Measurements from ENCODE around the gene PDZD2.
"Not testable (repeated sequence)": the region's sequence is repeated elsewhere in the genome, so short reads cannot be mapped to it uniquely, and the experiment has no call there.

The PDZD2 gene

GRCh38 chr5:31698673-31699072 lies 59.7 kb downstream of the PDZD2 start:
- DNase-seq = no peak

- DNase-seq = no peak
These were observed 62.8 kb downstream of the PDZD2 start for GRCh38 chr5:31701642-31702299.

GRCh38 chr5:31702712-31703111 lies 63.8 kb downstream of the PDZD2 start:
- no peak for DNase-seq

DNA sequence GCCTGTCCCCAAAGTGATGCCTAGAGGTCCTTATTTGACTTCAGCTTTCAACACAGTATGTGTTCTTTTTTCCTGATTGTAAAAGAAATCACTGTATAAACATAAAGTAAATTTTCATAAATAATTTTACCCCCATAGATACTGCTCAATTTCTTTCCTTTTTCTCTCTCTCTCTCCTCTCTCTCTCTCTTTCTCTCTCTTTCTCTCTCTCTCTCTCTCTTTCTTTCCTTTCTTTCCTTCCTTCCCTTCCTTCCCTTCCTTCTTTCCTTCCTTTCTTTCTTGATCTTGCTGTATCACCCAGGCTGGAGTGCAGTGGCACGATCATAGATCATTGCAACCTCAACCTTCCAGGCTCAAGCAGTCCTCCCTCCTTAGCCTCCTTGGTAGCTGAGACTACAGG lies 64.8 kb downstream of the PDZD2 start:
- DNase-seq = no peak

DNA sequence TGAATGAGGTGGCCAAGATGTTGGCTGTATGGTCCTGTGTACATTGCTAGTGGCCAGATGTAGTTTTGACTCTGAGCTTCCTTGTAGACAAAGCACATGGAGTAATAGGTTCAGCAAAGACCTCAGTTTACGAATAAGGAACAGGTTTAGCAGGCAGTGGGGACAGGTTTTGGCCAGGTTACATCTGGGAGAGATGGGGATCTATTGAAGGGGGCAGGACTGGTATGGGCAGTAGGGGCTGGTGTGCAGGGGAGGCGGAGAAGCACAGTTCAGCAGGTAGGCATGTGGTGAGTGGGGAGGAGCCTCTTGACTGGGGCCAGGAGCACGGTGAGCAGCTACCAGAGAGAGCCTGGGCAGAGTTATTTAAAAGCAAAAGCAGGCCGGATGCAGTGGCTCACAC lies 67.3 kb downstream of the PDZD2 start:
- no peak for DNase-seq

DNA sequence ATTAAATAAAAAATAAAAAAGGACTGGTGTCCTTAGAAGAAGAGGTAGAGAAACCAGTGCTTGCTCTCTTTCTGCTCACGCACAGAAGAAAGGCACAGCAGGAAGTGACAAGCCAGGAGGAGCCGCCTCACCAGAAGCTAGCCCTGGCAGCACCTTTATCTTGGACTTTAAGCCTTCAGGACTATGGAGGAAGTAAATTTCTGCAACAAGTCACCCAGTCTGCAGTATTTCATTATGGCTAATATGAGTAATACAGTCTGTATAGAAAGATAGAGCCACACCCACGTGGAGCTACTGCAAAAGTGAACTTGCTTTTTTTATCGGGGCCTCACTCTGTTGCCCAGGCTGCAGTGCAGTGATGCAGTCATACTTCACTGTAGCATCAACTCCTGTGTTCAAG lies 68.4 kb downstream of the PDZD2 start:
- no peak for DNase-seq

GRCh38 chr5:31708089-31708488 lies 69.2 kb downstream of the PDZD2 start:
- DNase-seq = no peak

DNA sequence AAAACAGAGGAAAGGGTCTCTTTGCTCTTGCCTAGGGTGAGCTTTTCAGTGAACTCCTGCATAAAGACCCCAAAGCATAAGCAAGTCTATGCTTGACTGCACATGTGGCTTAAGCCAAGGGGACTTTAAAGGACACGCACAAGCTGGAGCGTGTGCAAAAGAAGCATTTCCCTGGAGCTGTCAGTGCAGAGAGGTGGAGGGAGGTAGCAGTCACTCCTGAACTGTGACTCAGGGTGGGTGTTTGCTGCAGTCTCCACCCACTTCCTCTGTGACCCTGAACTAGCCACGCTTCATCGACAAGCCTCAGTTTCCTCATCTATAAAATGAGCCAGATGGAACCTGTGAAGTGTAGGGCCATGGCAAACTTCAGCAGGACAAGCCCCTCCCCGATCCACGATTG lies 72.4 kb downstream of the PDZD2 start:
- no peak for DNase-seq

DNA sequence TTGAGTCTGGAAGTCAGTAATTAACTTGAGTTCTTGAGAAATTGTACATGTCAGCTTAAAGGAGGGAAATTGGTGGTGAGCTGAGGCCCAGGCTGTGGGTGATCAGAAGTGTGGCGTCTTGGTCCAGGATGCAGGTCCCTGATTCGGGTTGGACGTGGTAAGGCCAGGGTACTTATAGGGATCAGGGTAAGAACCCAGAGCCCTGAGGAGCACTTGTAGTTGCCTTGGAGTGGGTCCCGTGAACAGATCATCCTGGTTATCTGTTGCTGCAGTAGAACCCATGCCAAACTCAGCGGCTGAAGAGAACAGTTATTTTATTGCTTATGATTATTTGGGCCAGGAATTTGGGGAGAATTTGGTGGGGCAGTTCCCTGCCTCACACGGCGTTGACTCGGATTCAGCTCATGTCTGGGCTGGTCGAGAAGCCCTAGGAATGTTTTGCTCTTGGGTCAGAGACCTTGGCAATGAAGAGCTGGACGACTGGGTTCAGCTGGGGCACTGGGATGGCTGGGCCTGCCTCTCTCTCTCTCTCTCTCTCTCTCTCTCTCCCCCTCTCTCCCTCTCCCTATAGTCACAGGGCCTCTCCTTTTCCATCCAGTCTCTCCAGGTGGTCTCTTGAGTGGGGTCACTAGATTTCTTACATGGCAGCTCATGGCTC lies 73.1 kb downstream of the PDZD2 start:
- DNase-seq = no peak

DNA sequence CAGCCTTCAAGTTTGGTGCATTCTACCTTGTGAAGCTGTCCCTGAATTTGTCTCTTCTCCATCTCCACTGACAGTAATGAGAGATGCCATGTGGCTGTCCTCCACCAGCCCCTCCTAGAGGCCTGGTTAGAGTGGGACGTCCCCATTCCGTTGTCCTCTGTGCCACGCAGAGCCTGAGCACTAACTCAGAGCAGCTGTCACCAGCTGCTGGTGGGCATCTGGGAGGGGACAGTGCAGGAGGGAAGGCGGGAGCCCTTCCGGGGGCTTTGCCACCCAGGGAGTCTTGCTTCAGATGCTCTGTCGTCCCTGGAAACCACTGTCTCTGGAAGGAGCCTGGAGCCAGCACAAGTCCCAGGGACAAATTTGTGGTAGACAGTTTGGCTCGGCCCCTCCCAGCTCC lies 78.6 kb downstream of the PDZD2 start:
- no peak for DNase-seq

GRCh38 chr5:31720004-31720403 lies 81.1 kb downstream of the PDZD2 start:
- no peak for DNase-seq

DNA sequence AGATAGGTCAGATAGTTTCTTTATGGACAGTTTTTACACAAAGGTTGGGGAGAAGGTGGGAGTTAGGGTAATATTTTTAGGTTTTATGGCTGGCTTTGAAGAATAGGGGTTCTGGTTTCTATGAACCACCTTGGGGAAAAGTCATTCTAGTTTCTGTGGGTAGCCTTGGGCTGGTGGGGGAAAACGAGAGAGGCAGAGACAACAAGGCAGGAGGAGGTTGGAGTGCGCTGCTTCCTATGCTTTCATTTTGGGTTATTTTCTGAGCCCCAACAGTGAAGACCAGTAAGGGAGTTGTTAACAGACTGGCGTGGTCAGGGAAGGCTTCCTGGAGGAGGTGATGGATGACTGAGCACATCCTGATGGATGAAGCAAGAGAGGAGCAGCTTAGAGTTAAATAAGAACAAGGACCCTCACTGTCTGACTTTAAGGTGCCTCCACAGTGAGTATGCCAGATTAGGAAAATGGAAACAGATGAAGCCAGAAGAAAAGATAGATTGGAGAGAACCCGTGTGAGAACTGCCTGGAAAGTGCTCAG lies 81.9 kb downstream of the PDZD2 start:
- no peak for DNase-seq

DNA sequence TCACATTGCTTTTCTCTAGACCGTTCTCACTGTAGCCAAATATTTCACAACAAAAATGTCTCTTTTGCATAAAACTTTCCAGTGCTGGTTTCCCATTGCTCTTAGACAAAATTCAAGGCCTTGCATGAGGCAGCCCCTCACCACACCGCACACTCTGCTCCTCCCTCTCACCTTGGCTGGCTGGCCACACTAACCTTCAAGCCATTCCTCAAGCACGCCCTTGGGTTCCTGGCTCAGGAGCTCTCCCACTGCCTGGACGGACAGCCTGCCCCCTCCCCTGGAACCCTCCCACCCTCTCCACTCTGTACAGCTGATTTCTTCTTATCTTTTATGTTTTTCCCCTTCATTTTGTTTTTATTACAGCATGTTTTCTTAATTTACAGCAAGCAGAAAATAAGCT lies 83.2 kb downstream of the PDZD2 start:
- DNase-seq = no peak

GRCh38 chr5:31725996-31726395 lies 87.1 kb downstream of the PDZD2 start:
- no peak for DNase-seq

DNA sequence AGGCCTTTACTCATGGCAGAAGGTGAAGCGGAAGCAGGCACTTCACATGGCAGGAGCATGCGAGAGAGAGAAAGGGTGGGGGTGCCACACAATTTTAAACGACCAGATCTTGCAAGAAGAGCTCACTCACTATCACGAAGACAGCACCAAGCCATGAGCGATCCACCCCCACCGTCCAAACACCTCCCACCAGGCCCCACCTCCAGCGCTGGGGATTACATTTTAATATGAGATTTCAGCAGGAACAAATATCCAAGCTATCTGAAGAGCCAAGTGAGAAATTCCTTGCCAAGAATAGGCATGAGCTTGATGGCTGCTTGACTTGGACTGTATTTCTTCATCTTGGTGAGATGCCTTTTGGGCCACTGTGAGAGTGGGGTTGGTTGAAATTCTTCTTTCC lies 88.0 kb downstream of the PDZD2 start:
- no peak for DNase-seq

DNA sequence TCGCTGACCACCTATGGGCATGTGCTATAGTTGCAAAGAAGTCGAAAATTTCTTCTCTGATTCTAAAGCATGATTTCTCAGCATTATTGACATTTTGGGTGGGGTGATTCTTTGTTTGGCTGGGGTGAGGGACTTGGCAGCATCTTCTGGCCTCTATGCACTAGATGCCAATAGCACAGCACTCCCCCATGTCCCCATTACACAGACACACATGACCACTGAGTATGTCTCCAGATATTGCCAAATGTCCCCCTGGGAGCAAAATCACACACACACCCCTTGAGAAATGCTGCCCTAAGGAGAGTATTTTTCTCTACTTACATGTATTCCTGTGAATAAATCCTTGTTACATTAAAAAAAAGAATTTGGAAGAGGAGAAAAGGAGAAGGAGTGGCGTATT lies 89.1 kb downstream of the PDZD2 start:
- no peak for DNase-seq

- DNase-seq = not testable (repeated sequence)
These were observed 89.9 kb downstream of the PDZD2 start for GRCh38 chr5:31728806-31729205.

DNA sequence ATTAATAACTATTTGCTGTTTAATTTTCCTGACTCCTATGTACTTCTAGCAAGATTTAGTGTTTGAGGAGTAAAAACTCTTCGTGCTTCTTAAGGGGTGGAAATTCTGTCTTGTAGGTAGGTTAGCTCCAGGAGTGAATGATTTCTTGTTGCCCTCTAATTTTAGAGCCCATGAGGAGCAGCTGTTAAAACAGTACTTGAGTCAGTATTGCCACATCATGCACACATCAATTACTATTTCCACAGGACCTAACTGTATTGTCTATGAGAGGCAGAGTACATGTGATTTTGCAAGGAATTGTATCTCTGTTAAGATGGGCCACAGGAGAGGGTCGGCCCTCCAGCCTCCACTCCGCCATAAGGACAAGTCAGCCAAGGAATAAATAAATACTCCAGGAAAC lies 91.2 kb downstream of the PDZD2 start:
- no peak for DNase-seq

DNA sequence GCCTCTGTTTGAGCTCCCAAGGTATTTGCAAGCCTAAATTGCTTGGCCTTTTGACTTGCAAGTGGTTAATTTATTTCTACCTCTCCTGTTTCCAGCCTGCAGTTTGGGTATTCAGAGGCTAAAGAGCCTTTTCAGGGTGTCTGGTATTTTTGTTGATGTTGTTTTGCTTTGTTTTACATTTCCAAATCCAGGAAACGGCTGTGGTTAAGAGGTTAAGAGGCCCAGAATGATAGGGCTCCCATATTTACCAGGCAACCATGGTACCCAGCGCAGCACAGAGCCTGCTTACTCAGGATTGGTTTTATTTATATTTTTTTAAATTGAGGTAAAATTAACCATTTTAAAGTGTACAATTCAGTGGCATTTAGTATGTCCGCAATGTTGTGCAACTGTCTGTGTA lies 92.1 kb downstream of the PDZD2 start:
- no peak for DNase-seq

DNA sequence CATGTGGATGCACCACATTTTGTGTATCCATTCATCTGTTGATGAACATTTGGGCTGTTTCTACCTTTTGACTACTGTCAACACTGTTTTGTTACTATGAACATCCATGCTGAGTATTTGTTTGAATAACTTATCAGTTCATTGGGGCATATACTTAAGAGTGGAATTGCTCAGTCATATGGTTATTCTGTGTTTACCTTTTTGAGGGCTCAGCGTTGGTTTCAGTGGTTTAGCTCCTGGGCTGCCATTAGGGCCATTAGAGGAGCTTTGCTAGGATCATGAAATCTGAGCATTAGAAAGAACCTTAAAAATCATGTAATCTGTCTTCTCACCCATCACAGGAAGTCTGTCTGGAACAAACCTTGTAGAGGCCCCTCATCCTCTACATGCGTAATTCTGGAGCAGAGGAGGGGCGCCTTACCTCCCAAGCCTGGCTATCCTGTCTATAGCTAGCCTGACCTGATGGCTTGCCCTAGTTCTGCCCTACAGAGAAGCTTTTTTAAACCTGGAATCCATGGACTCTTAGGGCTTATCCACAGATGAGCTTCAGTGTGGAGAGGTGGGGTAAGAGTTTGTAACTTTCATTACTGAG lies 92.9 kb downstream of the PDZD2 start:
- DNase-seq = no peak

DNA sequence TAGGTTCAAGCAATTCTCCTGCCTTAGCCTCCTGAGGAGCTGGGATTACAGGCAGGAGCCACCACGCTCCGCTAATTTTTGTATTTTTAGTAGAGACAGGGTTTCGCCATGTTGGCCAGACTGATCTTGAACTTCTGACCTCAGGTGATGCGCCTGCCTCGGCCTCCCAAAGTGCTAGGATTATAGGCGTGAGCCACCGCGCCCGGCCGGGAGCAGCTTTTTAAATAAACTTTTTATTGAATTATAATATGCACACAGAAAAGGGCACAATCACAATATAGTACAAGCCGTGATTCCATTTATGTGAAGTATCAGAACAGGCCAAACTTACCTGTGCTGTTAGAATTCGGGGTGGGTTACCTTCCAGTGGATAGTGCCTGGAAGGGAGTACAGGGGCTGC lies 93.9 kb downstream of the PDZD2 start:
- DNase-seq = not testable (repeated sequence)

GRCh38 chr5:31733371-31733770 lies 94.4 kb downstream of the PDZD2 start:
- no peak for DNase-seq

GRCh38 chr5:31736127-31736526 lies 97.2 kb downstream of the PDZD2 start:
- DNase-seq = no peak

DNA sequence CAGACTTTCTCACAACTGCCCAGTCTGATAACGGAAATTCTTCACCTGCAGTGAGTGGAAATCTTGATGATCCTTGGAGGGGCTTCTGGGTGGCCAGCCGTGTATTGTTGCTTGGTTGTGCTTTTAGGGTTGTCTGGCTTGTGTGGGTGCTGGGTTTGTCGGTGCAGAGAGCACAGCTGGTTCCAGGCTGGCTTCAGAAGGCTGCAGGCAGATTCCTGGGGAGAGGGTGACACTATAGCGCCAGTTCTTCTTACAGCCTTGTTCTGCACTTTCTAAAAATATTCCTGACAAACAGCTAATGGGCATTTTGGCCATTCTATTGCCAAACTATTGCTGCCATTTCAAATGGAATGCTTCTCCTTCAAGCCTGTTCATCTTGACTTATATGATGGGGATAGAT lies 99.3 kb downstream of the PDZD2 start:
- no peak for DNase-seq
